Transverse colon (tissue), 3 donors: ENCODE results near the gene ABAT.

Experiments
- POLR2A ChIP-seq: fragments of 450-650 bp; IDR thresholded peaks from one replicate; pipeline ENCODE4 v1.6.1; 2016; ENCODE audit warnings: antibody characterized with exemption, mild to moderate bottlenecking, moderate library complexity
- TF ChIP-seq, protein P1 (sequence below), 5 experiments: fragments of 200-600 bp in 3 of 5; fragments of 450-650 bp in 2 of 5; sonication (generic) in 3 of 5; IDR thresholded peaks; 1 replicate in 2 of 5; 2 replicates in 3 of 5; pipeline ENCODE4 v1.5.1; 2016 to 2017; ENCODE audit warnings: antibody characterized with exemption in 5 of 5, inconsistent platforms in 3 of 5, mild to moderate bottlenecking in 2 of 5, moderate library complexity in 1 of 5

DNA sequence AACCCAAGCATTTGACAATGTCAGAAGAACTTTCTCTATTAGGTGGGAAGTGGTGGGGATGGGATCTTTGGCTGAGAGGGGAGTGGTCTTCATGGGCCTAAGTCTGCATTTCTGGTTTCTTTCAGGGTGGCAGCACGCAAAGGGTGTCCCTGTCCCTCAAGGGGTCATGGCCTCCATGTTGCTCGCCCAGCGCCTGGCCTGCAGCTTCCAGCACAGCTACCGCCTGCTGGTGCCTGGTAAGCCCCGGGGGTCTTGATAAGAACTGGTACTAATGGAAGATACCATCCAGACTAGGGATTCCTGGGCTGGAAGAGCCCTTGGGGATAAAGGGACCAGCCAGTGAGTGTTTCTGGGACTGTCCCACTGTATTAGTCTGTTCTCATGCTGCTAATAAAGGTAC, 61.2 kb downstream of the ABAT start:
- TF ChIP-seq POLR2A, result no peak
- TF ChIP-seq, protein P1, sequence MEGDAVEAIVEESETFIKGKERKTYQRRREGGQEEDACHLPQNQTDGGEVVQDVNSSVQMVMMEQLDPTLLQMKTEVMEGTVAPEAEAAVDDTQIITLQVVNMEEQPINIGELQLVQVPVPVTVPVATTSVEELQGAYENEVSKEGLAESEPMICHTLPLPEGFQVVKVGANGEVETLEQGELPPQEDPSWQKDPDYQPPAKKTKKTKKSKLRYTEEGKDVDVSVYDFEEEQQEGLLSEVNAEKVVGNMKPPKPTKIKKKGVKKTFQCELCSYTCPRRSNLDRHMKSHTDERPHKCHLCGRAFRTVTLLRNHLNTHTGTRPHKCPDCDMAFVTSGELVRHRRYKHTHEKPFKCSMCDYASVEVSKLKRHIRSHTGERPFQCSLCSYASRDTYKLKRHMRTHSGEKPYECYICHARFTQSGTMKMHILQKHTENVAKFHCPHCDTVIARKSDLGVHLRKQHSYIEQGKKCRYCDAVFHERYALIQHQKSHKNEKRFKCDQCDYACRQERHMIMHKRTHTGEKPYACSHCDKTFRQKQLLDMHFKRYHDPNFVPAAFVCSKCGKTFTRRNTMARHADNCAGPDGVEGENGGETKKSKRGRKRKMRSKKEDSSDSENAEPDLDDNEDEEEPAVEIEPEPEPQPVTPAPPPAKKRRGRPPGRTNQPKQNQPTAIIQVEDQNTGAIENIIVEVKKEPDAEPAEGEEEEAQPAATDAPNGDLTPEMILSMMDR (IDR thresholded peaks at IDR 0.05), result no peak
